ENCODE measurements around the gene CTBS. TPM values are rescaled to one million over a fixed set of nuclear protein-coding genes. Genes with fewer than 3 reads are reported as not detected.

CTBS gene
- total and polyA plus RNA-seq, 2 of the 4 experiments (the other 2 are of a cell fraction): 5.9 to 12.4 TPM

DNA sequence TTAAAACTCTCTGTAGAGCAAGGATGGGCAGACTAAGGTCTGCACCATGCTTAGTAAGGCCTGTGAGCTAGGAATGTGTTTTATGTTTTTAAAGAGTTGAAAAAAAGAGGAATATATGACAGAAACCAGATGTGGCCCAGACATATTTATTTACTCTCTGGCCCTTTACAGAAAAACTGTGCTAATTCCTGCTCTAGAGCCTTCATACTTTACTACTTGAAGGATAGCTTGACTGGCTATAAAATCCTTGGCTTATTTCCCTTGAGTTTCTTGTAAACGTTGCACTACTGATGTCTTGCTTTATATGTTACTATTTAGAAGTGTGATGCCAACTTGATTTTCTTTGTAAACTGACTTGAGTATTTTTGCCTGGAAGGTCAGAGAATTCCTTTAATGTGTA lies 33.5 kb downstream of the CTBS start:
- H4K5ac ChIP-seq (ENCODE audit: low read depth, low read length): no peak overlapping the region
- no peak overlapping the region for H3K9ac ChIP-seq (ENCODE audit: low read depth, low read length)
- no peak overlapping the region for H3K18ac ChIP-seq (ENCODE audit: low read depth, low read length)
- BruUV-seq (replicated peaks): no TSS peak
- H3K4me2 ChIP-seq (ENCODE audit: low read depth, low read length): no peak overlapping the region
- no peaks in the 10 kb centered on the region; a peak in 1 of 4 replicates for H3K79me1 ChIP-seq (ENCODE audit: low read depth in 1 of 2, low read length in 2 of 2)
- H2BK20ac ChIP-seq (ENCODE audit: low read depth, low read length): no peak overlapping the region
- no peak overlapping the region for H2BK5ac ChIP-seq (ENCODE audit: low read depth, low read length, poor library complexity, severe bottlenecking)
- H2BK120ac ChIP-seq (ENCODE audit: low read depth, low read length): no peak overlapping the region
- H3K4me3 ChIP-seq (ENCODE audit: insufficient read depth, low read depth, low read length): no peak overlapping the region
- no peak overlapping the region for H2BK15ac ChIP-seq (ENCODE audit: low read depth, low read length)
- H3K56ac ChIP-seq (ENCODE audit: extremely low read depth, insufficient read depth, low read length): no peak overlapping the region
- H3K9me1 ChIP-seq (ENCODE audit: insufficient read depth, low read length): no peaks in the 10 kb centered on the region
- intact Hi-C loops (cut with micrococcal nuclease): loop anchor here (2.0 kb wide), 1 partner anchor 98 kb away; no protein-coding TSS in a partner anchor
- DNase-seq (no peak), ATAC-seq (ENCODE audit: low read depth) (no peak; the same call in none of the 2 replicates)
- ChIA-PET POLR2A (ENCODE audit: unreplicated experiment) (no interaction called here), CTCF (interaction anchor here (0.6 kb wide), 1 partner anchor 13 kb away, joined by 3 read pairs; no protein-coding TSS in a partner anchor)
- no peaks in the 10 kb centered on the region for H4K20me1 ChIP-seq (ENCODE audit: insufficient read depth, low read length)
- in situ Hi-C loops (cut with MboI; ENCODE audit: low sequenced_read_pairs): no loop called here
- H3K9me3 ChIP-seq (ENCODE audit: control insufficient read depth, insufficient read depth, low read length): no peaks in the 10 kb centered on the region
- H3K4ac ChIP-seq (ENCODE audit: low read depth, low read length): no peak overlapping the region
- H3K27ac ChIP-seq (ENCODE audit: insufficient read depth, low read length): no peak overlapping the region
- TF ChIP-seq BHLHE40 (IDR thresholded peaks at IDR 0.05; ENCODE audit: low read depth, low read length): no peak
- TF ChIP-seq RFX5 (IDR thresholded peaks at IDR 0.05; ENCODE audit: low read depth, low read length): no peak
- no peak for TF ChIP-seq MAZ (IDR thresholded peaks at IDR 0.05; ENCODE audit: borderline replicate concordance, low read depth, low read length)
- no peak for TF ChIP-seq MAFK (IDR thresholded peaks at IDR 0.05; ENCODE audit: low read depth, low read length)
- TF ChIP-seq, protein P1, sequence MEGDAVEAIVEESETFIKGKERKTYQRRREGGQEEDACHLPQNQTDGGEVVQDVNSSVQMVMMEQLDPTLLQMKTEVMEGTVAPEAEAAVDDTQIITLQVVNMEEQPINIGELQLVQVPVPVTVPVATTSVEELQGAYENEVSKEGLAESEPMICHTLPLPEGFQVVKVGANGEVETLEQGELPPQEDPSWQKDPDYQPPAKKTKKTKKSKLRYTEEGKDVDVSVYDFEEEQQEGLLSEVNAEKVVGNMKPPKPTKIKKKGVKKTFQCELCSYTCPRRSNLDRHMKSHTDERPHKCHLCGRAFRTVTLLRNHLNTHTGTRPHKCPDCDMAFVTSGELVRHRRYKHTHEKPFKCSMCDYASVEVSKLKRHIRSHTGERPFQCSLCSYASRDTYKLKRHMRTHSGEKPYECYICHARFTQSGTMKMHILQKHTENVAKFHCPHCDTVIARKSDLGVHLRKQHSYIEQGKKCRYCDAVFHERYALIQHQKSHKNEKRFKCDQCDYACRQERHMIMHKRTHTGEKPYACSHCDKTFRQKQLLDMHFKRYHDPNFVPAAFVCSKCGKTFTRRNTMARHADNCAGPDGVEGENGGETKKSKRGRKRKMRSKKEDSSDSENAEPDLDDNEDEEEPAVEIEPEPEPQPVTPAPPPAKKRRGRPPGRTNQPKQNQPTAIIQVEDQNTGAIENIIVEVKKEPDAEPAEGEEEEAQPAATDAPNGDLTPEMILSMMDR (conservative IDR thresholded peaks at IDR 0.05; ENCODE audit: low read depth, low read length): no peak
- TF ChIP-seq FOS (IDR thresholded peaks at IDR 0.05; ENCODE audit: low read depth, low read length): no peak
- TF ChIP-seq SMC3 (IDR thresholded peaks at IDR 0.05; ENCODE audit: low read depth, low read length): no peak
- no peak for TF ChIP-seq NFE2L2 (IDR thresholded peaks at IDR 0.05; ENCODE audit: low read depth, low read length)
- no peak for TF ChIP-seq MXI1 (IDR thresholded peaks at IDR 0.05; ENCODE audit: borderline replicate concordance, low read depth, low read length)
- TF ChIP-seq, protein P2, sequence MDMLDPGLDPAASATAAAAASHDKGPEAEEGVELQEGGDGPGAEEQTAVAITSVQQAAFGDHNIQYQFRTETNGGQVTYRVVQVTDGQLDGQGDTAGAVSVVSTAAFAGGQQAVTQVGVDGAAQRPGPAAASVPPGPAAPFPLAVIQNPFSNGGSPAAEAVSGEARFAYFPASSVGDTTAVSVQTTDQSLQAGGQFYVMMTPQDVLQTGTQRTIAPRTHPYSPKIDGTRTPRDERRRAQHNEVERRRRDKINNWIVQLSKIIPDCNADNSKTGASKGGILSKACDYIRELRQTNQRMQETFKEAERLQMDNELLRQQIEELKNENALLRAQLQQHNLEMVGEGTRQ (IDR thresholded peaks at IDR 0.05; ENCODE audit: low read depth, low read length): no peak
- TF ChIP-seq RAD21 (IDR thresholded peaks at IDR 0.05; ENCODE audit: low read length): no peak
- TF ChIP-seq CEBPB (IDR thresholded peaks at IDR 0.05; ENCODE audit: low read depth, low read length): no peak
- no peak for TF ChIP-seq CHD1 (IDR thresholded peaks at IDR 0.05; ENCODE audit: low read depth, low read length)
- no peak for TF ChIP-seq POLR2A (IDR thresholded peaks at IDR 0.05; ENCODE audit: low read depth, low read length)
- TF ChIP-seq ELK1 (IDR thresholded peaks at IDR 0.05; ENCODE audit: borderline replicate concordance, low read depth, low read length): no peak
- H3K4me1 ChIP-seq (ENCODE audit: control insufficient read depth, insufficient read depth, low read length): no peaks in the 10 kb centered on the region
- peaks cover 2% of the 10 kb centered on the region; the same call in 1 of the 2 replicates for H3K36me3 ChIP-seq (ENCODE audit: control insufficient read depth, insufficient read depth, low read length)
- dilution Hi-C loops (cut with HindIII; ENCODE audit: low sequenced_read_pairs, unreplicated experiment): no loop called here
- no peak overlapping the region for H4K91ac ChIP-seq (ENCODE audit: insufficient read depth, low read depth, low read length)
- no CpG with 5 or more reads among the region's 1 CpG for WGBS, 2 experiments (ENCODE audit: extremely low coverage in 2 of 2, insufficient read length in 1 of 2)
- H2AK9ac ChIP-seq (replicated peaks; ENCODE audit: low read depth, low read length, poor library complexity): no peak overlapping the region
- no peaks in the 10 kb centered on the region for H3K27me3 ChIP-seq (ENCODE audit: control insufficient read depth, insufficient read depth, low read length)
- no peak overlapping the region for H2AFZ ChIP-seq (replicated peaks; ENCODE audit: low read length, poor library complexity)
- H3K14ac ChIP-seq (replicated peaks; ENCODE audit: low read depth, low read length): no peak overlapping the region; the same call in 1 of the 2 replicates
- no peak overlapping the region for H3K23ac ChIP-seq (ENCODE audit: low read depth, low read length)
- no peak overlapping the region for H2AK5ac ChIP-seq (ENCODE audit: low read depth, low read length)
- H4K8ac ChIP-seq (ENCODE audit: low read depth in 2 of 2, low read length in 2 of 2): no peak overlapping the region
